ENCODE measurements around the gene TRPV5.

The TRPV5 gene

DNA sequence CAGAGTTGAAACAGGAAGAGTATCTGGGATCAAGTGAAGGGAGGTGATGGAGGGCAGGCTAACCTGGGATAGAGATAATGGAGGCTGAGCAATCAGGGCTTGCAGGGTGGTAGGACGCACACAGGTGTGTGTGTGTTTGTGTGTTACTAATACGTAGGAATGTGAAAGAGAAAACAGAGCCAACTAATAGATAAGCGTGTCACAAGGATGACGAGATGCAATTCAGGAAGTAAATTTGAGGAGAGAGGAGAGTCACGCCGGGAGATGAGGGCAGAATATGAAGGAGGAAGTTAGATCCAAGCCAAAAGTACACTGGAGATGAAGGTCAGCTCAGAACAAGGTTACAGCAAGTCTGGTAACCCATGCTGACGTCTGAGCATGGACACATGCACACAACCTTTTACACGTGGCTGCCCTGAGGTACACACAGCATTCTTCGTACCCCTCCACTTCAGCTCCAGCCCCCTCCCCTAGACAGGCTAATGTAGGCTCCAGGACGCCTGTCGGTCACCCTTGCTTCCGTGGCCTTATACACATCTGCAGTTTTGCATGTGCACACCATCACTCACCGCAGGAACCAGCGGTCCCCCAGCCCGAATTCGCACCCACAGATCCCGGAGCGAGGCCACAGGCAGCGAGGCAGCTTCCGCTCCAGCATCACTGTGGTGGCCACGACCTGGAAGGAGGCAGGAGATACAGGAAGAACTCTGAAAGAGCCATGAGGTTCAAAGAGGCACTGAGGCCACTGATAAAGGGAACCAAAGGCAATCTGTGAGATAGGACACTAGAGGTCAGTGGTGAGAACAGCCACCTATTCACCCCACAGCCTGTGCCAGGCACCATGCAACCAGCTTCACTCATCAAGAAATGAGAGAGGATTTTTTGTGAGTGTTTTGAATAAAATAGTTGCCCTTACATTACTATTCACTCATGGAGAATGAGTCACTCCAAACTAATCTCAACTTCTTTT, 24.3 kb downstream of the TRPV5 start:
- DNase-seq (ENCODE audit: low spot score): peak; percentile 11

DNA sequence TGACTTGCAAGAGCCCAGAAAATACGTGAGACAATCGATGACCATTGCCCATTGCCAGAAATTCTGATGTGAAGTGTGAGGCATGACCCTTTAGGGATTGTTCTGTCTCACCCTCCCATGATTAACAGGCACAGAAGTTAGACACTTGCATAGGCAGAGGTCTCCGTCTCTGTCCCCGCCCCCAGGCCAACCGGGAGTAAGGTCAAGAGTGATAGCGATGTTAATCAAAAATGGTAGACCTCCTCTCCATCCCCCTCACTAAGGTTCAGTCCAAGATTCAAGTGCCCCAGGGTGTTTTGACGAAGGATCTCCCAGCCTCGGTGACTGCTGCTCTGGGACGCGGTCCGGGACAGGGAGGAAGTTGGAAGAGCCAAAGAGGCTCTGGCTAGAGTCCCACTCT, 25.3 kb downstream of the TRPV5 start:
- no peak for DNase-seq (ENCODE audit: low spot score)

DNA sequence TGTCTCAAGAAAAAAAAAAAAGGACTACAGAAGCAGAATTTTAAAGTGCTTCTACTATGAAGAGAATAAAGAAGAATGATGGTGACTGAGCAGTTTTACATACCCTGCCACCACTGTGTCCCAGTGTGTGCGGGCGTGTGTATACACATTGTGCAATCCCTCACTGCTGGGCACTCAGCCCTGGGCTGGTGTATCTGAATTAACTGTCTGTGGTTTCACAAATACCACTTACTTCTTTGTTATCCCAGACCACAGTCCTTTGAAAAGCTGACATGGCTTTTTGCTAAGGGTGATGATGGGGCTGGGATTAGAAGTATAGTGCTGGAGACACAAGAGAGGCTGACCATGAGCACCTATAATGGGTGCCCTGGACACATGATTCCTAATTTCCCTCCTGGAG, 26.9 kb downstream of the TRPV5 start:
- no peak for DNase-seq (ENCODE audit: low spot score)

DNA sequence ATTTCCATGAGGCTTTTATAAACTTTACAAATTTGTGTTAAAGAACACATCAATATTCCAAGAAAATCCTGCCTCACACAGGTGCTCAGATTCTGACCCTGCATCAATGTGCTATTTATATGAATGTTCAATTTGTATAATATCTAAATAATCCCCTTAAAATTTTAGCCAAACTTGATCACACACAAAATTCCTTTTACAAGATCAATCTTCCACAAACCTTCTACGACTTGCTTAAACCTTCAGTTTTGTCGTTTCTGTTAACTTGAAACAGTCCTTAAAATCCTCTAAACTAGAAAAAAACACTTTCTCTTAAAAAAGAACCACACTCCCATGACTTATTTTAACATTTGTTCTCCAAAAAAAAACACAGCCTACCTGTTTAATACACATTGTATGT, 27.8 kb downstream of the TRPV5 start:
- DNase-seq (ENCODE audit: low spot score): no peak

DNA sequence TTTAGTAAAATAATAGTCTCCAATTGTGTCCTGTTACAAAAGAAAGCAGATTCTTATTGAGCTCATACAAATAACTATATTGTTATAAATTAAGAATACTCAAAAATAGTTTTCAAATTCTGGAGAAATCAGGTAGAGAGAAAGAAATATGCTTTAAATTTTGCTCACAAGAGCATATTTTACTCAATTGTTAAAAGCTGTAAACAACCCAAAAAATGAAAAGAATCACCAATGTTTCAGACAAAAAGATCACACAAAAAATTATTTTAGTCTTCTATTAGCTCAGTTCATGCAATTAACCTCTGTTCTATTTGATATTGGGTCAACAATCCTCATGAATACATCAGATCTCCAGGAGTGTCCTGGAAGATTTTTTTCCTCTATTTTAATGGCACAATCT, 29.4 kb downstream of the TRPV5 start:
- no peak for DNase-seq (ENCODE audit: low spot score)

DNA sequence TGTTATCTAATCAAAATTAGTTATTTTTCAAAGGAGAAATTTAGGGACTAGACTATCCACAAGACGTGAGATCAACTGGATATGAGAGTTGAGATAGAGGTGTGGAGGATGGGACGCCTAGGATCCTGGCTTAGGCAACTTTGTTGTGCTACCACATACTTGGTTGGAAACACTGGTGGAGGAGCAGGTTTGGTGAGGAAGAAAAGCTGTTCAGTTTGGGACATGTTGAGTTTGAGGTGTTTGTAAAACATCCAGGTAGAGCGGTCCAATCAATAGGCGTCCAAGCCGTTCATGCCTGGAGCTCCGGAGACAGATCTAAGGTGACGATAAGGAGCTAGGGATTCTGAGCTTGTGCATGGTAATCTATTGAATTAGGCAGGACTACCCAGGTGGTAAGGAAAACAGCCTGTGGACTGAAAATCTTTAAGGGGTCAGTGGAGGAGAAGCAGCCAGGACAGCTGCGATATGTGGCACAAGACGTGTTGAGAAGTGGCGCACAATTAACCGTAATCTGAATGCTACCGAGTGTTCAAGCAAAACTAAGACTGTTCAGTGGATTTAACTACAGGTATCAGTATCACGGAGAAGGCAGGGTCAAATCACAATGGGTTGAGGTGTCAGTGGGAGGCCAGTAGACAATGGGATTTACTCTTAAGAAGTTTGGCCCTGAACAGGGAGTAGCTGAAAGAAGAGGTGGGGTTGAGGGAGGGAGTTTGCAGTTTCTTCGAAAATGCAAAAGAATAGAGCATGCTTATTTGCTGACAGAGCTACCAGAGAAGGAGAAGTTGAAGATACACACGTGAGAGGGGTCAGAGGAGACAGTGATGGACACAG, 31.9 kb downstream of the TRPV5 start:
- DNase-seq (ENCODE audit: low spot score): no peak

DNA sequence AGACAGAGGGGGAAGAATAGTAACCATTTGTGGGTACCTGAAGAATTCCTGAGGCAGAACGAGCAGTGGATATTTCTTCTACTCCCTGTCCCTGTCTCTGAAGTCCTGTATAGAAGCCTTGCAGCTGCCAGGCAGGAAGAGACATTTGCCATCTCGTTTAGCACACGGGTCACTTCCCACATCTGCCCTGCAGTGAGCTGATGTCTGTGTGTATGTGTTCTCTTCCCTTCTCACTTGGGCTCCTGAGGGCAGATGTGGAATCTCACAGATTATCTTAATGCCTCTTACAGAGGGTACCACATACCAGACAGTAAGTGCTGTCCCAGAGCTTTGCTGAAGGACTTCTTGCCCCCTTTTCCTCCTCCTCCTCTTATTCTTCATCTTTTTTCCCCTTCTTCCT, 33.9 kb downstream of the TRPV5 start:
- no peak for DNase-seq (ENCODE audit: low spot score)

DNA sequence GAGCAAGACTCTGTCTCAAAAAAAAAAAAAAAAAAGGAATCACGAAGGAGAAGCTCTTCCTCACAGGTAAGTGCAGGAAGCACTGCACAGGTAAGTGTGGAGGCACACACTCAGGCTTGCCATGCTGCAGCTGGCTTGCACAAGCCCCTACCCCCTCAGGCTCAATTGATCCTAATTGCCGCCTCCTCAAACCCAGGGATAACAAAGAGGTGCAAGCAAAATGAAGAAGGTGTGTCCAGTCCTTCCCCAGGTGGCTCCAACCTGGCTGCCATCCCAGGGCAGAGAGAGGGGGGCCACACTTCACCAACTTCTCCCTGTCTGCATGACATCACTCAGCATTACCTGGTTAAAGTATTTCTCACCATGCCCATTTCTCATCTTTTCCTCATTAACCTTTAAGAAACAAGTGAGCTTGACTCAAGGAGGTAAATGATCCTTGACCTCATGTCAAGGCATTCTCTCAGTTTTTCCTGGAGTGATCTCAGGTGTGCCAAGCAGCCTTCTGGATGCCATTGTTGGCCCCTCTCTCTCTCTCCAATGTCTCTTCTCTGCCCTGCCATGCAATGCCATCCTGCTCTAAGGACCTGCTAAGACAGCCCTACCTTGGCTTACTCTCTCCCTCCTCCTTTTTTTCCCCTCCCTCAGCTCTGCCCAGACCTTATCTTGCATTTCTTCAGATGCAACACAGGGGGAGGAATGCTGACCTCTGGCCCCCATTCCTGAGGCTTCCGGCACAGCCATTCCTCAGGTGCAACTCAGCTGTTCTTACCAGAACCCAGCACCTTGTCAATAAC, 35.0 kb downstream of the TRPV5 start:
- no peak for DNase-seq (ENCODE audit: low spot score)

DNA sequence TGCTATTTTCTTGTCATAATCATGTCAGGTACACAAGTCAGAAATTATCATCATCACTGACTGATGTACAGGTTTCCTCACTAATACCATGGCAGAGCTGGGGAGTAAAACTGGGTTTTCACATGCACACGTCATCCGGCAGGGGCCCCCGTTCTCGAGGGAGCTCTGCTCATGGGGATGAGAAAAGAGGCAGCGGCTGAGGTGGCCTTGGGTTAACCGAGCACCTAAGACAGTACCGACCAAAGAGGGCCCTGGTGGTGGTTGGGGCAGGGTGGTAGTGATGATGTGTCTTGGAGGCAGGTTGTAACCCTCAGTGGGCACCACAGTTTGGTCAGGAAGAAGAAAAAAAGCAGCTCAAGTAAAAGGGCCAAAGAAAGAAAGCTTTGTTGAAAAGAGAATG, 35.9 kb downstream of the TRPV5 start:
- no peak for DNase-seq (ENCODE audit: low spot score)

DNA sequence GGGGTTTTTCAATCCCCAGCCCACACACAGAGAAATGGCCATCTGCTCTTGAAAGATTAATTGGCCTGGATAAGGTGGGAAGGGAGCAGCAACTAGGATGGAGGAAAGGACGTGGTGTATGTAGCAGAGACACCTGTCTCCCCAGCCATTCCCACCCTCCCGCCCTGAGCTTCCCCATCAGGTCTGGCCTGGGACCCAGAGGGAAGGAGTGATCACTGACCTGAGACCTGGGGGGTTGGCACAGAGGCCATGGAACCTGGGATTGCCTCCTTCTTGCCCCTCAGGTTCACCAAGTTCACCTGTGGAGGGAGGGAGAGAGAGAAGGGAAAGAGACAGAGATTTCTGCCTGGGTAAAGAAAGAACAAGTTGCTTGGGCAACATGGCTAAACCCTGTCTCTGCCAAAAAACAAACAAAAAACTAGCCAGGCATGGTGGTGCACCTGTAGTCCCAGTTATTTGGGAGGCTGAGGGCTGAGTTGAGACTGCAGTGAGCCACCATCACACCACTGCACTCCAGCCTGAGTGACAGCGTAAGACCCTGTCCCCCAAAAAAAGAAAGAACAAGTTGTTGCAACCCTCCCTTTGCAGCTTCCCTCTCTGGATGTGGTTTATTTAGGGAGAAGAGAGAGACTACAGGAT, 36.7 kb downstream of the TRPV5 start:
- DNase-seq (ENCODE audit: low spot score): no peak

DNA sequence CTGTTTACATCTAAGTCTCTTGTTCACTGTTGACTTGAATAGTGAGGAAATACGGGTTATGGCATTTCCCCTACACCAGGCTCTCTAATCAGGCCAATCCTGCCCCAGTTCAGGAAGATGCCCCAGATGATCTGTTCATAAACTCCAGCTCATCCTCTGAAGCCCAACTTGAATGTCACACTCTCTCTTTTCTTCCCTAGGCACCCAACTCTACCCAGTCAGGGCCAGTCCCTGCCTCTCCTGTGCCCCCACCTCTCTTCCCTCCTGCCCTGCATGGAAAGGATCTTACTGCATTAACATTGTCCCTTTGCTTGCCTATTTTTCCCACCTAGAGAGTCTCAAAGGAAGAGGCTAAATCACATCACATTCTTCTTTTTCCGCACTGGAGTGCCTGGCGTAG, 37.4 kb downstream of the TRPV5 start:
- DNase-seq (ENCODE audit: low spot score): no peak

DNA sequence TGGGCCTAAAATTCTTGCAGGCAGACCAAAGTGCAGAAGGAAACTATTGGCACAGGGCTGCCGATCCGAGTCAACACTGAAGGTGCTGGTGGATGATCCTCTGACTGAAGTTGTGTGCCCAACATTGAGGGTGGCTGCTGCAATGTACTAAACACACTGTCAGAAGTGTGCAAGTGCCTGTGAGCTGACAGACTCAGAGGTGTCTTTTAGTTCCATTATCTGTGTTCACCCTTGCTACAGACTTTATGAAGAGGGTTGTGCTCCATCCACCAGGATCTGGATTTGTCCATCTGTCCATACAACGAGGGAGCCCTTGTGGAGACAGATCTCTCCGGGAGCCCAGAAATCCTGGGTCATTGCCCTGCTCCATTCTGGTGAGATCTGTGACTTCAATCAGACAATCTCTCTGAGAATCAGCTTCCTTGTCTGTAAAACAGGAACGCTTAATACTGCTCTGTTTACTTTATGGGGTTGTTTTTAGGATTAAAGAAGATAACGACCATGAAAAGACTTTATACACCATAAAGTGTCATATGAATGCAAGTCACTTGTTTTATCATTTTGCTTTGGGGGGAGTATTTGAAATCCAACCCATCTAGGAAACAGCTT, 38.5 kb downstream of the TRPV5 start:
- no peak for DNase-seq (ENCODE audit: low spot score)

DNA sequence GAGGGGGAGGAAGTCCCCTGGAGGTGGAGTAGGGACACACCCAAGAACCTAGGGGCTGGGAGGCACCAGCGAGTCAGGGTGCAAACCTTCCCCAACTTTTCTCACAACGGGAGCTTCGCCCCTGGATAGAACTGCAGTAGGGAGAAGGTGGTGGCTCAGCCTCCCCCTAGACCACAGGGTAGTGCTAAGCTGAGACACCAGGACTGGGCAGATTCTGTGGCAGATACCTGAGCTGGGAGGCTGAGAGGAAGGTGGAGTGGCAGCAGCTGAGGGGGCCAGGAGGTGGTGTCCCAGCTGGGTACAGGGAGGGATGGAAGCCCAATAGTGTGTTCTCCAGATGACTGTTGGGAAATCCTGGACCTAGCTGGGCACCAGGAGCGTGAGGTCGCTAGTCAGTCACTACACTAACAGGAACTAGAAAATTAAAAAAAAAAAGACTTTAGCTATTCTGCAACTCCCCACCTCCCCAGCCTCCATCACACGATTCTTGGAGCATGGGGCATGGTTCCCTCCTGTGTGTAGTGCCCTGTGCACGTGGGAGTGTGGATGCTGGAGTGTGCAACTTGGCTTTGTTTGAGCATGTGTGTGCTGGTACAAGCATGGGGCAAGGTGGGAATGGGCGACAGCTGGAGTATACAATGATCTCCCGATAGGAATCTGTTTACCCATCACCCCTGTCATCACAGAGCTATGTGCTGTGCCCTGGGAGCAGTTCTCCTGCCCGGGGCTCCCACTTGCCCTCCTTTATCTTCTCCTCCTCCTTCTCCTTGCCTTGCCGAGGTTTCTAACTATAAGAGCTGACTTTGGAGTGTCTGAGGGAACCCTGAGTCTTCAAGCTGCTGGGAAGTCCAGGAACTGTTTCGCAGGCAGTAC, 39.2 kb downstream of the TRPV5 start:
- no peak for DNase-seq (ENCODE audit: low spot score)

DNA sequence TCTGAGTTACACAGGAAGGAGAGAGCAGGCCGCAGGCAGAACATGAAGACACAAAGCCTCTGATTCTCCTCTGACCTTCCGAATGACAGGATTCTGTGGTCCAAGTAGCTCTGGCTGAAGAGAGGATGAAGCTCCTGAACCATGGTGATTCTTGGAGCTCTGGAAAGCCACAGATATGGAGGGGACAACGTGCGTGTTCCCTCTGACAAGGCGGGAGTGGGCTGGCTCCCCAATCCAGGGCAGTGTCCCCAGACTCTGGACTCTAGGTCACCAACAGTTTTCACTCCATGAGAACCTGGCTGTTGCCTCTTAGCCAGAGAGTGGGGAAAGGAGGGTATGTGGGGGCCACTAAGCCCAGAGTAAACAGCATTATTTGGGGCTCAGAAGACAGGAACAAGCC, 40.6 kb downstream of the TRPV5 start:
- DNase-seq (ENCODE audit: low spot score): no peak

DNA sequence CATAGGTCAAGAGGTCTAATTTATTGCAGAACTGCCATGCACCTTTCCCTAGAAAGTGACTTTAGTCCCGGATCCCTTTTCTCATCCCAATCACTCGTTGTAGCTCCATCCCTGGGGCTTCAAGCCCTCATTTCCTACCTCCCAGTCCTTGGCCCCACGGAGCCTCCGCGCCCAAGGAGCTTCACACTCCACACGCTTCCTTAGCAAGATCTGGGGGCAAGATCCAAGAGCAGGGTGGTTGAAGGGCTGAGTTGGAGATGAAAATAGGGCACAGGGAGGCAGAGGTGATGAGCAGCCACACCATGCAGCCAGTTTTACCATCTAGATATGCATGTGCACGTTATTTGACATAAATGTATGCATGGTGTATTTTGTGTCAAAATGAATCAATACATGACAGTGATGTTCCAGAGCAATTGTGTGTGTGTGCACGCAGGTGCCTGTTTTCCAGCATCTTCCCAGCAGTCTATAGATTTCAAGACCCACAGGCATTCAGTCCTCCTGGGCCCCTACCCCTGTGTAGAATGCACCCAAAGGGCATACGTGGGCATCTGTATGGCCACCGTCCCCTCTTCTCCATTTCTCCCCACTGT, 42.0 kb downstream of the TRPV5 start:
- no peak for DNase-seq (ENCODE audit: low spot score)

DNA sequence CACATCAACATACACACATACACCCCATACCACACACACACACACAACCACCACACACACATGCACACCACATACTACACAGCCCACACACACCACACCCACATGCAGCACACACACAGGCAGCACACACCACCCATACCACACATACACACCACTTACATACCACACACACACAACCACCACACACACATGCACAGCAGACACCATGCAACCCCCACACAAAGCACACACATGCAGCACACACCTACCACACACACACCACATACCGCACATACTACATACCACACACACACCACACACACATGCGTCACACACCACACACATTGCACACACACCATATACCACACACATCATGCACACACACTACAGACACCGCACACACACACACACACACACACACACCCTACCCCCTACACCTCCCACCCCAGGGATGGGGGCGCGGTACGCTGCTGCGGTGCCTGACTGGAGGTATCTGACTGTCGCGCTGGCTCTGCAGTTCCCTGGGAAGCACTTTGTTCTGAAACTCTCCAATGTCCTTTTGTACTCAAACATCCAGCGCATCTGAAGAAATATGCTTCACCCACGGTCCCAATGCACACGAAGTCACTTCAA, 42.6 kb downstream of the TRPV5 start:
- no peak for DNase-seq (ENCODE audit: low spot score)

DNA sequence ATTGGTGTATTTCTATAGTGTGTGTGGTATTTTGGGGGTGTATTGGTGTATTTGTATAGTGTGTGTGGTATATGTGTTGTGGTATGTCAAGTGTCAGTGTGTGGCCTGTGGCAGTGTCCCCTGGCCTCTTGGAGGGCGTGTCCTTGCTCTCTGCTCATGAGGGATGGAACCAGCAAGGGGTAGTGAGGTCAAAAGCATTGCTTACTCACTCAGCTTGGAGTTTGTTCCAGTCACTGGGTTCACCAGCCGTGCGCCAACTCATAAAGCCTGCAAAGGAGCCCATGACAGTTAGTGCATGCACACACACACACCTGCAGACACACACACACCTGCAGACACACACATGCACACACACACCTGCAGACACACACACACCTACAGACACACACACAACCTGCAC, 43.7 kb downstream of the TRPV5 start:
- DNase-seq (ENCODE audit: low spot score): no peak

DNA sequence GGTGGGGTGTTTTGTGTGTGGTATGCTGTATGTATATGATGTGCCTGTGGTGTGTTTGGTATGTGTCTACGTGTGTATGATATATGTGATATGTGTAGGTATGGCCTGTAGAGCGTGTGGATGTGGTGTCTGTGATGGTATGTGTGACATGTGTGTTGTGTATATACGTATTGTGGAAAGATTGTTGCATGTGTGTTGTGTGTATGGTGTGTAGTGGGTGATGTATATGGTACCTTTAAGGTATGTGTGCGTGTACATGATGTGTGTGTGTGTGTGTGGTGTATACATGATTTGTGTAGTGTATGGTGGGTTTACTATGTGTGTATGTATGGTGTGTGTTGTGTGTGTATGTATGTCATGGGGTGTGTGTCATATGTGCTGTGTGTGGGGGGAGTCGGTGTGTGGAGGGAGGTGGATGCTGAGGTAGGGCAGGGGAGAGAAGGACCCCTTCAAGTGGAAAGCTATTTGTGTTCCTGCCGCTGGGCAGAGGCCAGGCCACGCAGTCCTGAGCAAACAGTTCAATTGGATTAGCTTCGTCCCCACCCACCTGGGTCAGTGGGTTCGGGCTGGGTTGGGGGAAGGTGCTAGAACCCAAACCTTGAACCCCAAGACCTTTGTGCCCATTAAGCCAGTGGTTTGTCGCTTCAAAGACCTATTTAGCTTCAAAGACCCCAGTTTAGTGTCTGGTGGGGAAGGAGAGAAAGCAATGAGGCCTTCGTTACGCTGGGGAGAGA, 46.1 kb downstream of the TRPV5 start:
- DNase-seq (ENCODE audit: low spot score): no peak

DNA sequence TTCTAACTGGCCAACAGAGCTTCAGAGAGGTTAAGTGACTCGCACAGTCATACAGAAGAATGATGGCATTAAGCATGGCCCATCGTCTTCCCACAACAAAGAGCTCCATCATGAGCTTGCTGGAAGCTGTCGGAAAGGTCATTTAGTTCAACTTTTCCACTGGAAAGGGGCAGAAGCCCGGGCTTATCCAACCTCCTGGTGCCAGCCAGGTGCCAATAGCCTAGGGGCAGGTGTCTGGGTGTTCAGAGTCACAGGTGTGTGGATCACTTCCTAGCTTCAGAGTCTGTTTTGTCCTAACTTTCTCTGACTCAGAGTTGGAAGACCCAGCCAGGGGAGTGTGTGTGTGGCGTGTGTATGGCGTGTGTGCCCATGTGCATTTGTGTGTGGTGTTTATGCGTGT, 46.7 kb downstream of the TRPV5 start:
- no peak for DNase-seq (ENCODE audit: low spot score)
